Tibial artery (tissue), 4 donors: ENCODE measurements around the gene CAVIN4.

ENCODE experiments used
- DNase-seq, 2 donors: peaks; one replicate each; pipeline ENCODE4 v3.0.0-alpha.2; 2019
- H3K27ac ChIP-seq, 2 donors: fragments of 200-600 bp; sonication (generic) in 1 of 2; 1 replicate in 1 of 2; 2 replicates in 1 of 2; pipeline ENCODE4 v1.5.1; 2018 to 2019; ENCODE audit warnings: mild to moderate bottlenecking in 1 of 2
- H3K27me3 ChIP-seq, 2 donors: fragments of 200-600 bp; sonication (generic) in 1 of 2; one replicate each; pipeline versions ENCODE4 v1.5.1 to v1.6.0; 2016 to 2019
- H3K36me3 ChIP-seq, 3 donors: fragments of 200-600 bp; sonication (generic) in 2 of 3; one replicate each; pipeline ENCODE4 v1.5.1; 2016 to 2019; ENCODE audit warnings: mild to moderate bottlenecking in 2 of 3
- H3K4me1 ChIP-seq, 4 donors: fragments of 200-600 bp; sonication (generic) in 2 of 4; 1 replicate in 3 of 4; 2 replicates in 1 of 4; pipeline ENCODE4 v1.5.1; 2016 to 2019
- H3K4me3 ChIP-seq, 2 donors: fragments of 200-600 bp; sonication (generic) in 1 of 2; 1 replicate in 1 of 2; 2 replicates in 1 of 2; pipeline ENCODE4 v1.5.1; 2018 to 2019; ENCODE audit warnings: mild to moderate bottlenecking in 2 of 2
- H3K9me3 ChIP-seq, 3 donors: fragments of 200-600 bp; sonication (generic) in 1 of 3; one replicate each; pipeline ENCODE4 v1.5.1; 2016 to 2019
- CTCF ChIP-seq, 2 experiments: fragments of 200-600 bp in 1 of 2; fragments of 450-650 bp in 1 of 2; IDR thresholded peaks; one replicate each; pipeline ENCODE4 v1.5.1; 2017 to 2019; ENCODE audit warnings: antibody characterized with exemption in 2 of 2, mild to moderate bottlenecking in 1 of 2, moderate library complexity in 1 of 2
- intact Hi-C: fragments of 100-400 bp; cut with DNase I; formaldehyde crosslinking; loops from one replicate; pipeline ENCODE4 v1.15.0; 2023; ENCODE audit warnings: low total_unique reads

CAVIN4 gene

GRCh38 chr9:100577776-100578448, at the start of gene CAVIN4:
Gene CAVIN4 (plus strand): TSS chr9:100578079. CDS start chr9:100578144, 65 bp downstream.
- no peaks in the 10 kb centered on the region for H3K36me3 ChIP-seq
- H3K27ac ChIP-seq: no peak within 1 kb of the TSS
- H3K4me1 ChIP-seq: peaks cover 0 to 19% (median 0%) of the 10 kb centered on the region in 4 donors
- H3K4me3 ChIP-seq: no peak within 1 kb of the TSS
- DNase-seq: no peak
- H3K9me3 ChIP-seq: no peaks in the 10 kb centered on the region
- TF ChIP-seq CTCF (IDR thresholded peaks at IDR 0.05): no peak
- intact Hi-C loops: no loop called here
- H3K27me3 ChIP-seq: no peaks in the 10 kb centered on the region

GRCh38 chr9:100534401-100534800, 43.5 kb upstream of the CAVIN4 start:
- Histone ChIP-seq H3K9me3 (no peaks in the 10 kb centered on the region), H3K27ac (no peak overlapping the region)
- intact Hi-C loops: no loop called here

GRCh38 chr9:100540327-100540726, 37.6 kb upstream of the CAVIN4 start:
- H3K27me3 ChIP-seq: no peaks in the 10 kb centered on the region
- H3K4me3 ChIP-seq: no peak overlapping the region
- no peaks in the 10 kb centered on the region for H3K4me1 ChIP-seq
- no peak for TF ChIP-seq CTCF (IDR thresholded peaks at IDR 0.05)
- no peaks in the 10 kb centered on the region for H3K9me3 ChIP-seq
- H3K36me3 ChIP-seq: peaks cover 0 to 12% (median 0%) of the 10 kb centered on the region in 3 donors
- H3K27ac ChIP-seq: no peak overlapping the region
- DNase-seq: no peak
- intact Hi-C loops: loop anchor here (10.0 kb wide), 1 partner anchor 194 kb away; no protein-coding TSS in a partner anchor

More at GRCh38 chr9:100534401-100534800, 43.5 kb upstream of the CAVIN4 start:
- peaks cover 0 to 1% (median 0%) of the 10 kb centered on the region in 3 donors for H3K36me3 ChIP-seq
- no peaks in the 10 kb centered on the region for H3K27me3 ChIP-seq
- no peak for TF ChIP-seq CTCF (IDR thresholded peaks at IDR 0.05)
- no peaks in the 10 kb centered on the region for H3K4me1 ChIP-seq
- DNase-seq: no peak
- no peak overlapping the region for H3K4me3 ChIP-seq

- Histone ChIP-seq H3K27ac (no peak overlapping the region), H3K27me3 (no peaks in the 10 kb centered on the region), H3K4me3 (no peak overlapping the region), H3K4me1 (no peaks in the 10 kb centered on the region), H3K36me3 (peaks cover 0 to 9% (median 0%) of the 10 kb centered on the region in 3 donors), H3K9me3 (no peaks in the 10 kb centered on the region)
- intact Hi-C loops: loop anchor here (10.0 kb wide), 1 partner anchor 186 kb away; no protein-coding TSS in a partner anchor
- DNase-seq: no peak
- TF ChIP-seq CTCF (IDR thresholded peaks at IDR 0.05): no peak
Observed at GRCh38 chr9:100549048-100549447, 28.8 kb upstream of the CAVIN4 start.

GRCh38 chr9:100554935-100555401, 22.9 kb upstream of the CAVIN4 start:
- Histone ChIP-seq H3K4me3 (no peak overlapping the region), H3K36me3 (peaks cover 0 to 9% (median 0%) of the 10 kb centered on the region in 3 donors), H3K4me1 (no peaks in the 10 kb centered on the region), H3K27ac (no peak overlapping the region), H3K27me3 (no peaks in the 10 kb centered on the region), H3K9me3 (no peaks in the 10 kb centered on the region)
- intact Hi-C loops: no loop called here
- no peak for DNase-seq
- no peak for TF ChIP-seq CTCF (IDR thresholded peaks at IDR 0.05)
